Stimulated activated effector memory CD8-positive, alpha-beta T cell treated with anti-CD3 and anti-CD28 coated beads, Interleukin-12 subunit alpha, Interleukin-12 subunit beta, amount 100 ng/mL, for 72 hours (primary cell): Measurements from ENCODE around the gene PIP5K1B.

Experiments
- ATAC-seq: fragments of 150-1000 bp; cut with Tn5 transposase; 2 replicates; pipeline ENCODE4 v1.10.0; 2021
- DNase-seq, 2 donors: peaks; one replicate each; pipeline ENCODE4 v3.0.0; 2021 to 2022; ENCODE audit warnings: low spot score in 2 of 2
- H3K27ac Mint-ChIP-seq: one replicate; pipeline ENCODE4 v1.8.0; 2022; ENCODE audit warnings: mild to moderate bottlenecking, mixed read lengths
- H3K36me3 Mint-ChIP-seq: one replicate; pipeline ENCODE4 v1.8.0; 2022; ENCODE audit warnings: mild to moderate bottlenecking, mixed read lengths
- H3K4me1 Mint-ChIP-seq: one replicate; pipeline ENCODE4 v1.8.0; 2022; ENCODE audit warnings: mixed read lengths
- H3K4me3 Mint-ChIP-seq: one replicate; pipeline ENCODE4 v1.8.0; 2022; ENCODE audit warnings: mild to moderate bottlenecking, mixed read lengths
- H3K9me3 Mint-ChIP-seq: one replicate; pipeline ENCODE4 v1.8.0; 2022; ENCODE audit warnings: mixed read lengths

PIP5K1B gene

GRCh38 chr9:68859347-68859746 lies 154.3 kb downstream of the PIP5K1B start:
- ATAC-seq, result no peak
- Mint-ChIP-seq H3K4me1 (no peaks in the 10 kb centered on the region), H3K4me3 (no peak overlapping the region), H3K27ac (no peak overlapping the region), H3K36me3 (no peaks in the 10 kb centered on the region), H3K9me3 (no peaks in the 10 kb centered on the region)
- DNase-seq, result no peak

- no peaks in the 10 kb centered on the region for H3K36me3 Mint-ChIP-seq
- H3K4me3 Mint-ChIP-seq, result no peak overlapping the region
- DNase-seq, result no peak
- H3K4me1 Mint-ChIP-seq, result no peaks in the 10 kb centered on the region
- ATAC-seq, result no peak
- H3K27ac Mint-ChIP-seq, result no peak overlapping the region
- no peaks in the 10 kb centered on the region for H3K9me3 Mint-ChIP-seq
Observed at GRCh38 chr9:68860419-68860818, 155.4 kb downstream of the PIP5K1B start.

GRCh38 chr9:68861436-68861835 lies 156.4 kb downstream of the PIP5K1B start:
- H3K27ac Mint-ChIP-seq, result no peak overlapping the region
- ATAC-seq (no peak), DNase-seq (no peak)
- H3K4me3 Mint-ChIP-seq, result no peak overlapping the region
- H3K36me3 Mint-ChIP-seq, result no peaks in the 10 kb centered on the region
- H3K4me1 Mint-ChIP-seq, result no peaks in the 10 kb centered on the region
- no peaks in the 10 kb centered on the region for H3K9me3 Mint-ChIP-seq

GRCh38 chr9:68867066-68867465 lies 162.0 kb downstream of the PIP5K1B start:
- no peak for ATAC-seq
- no peaks in the 10 kb centered on the region for H3K36me3 Mint-ChIP-seq
- H3K4me3 Mint-ChIP-seq, result no peak overlapping the region
- no peak for DNase-seq
- H3K4me1 Mint-ChIP-seq, result no peaks in the 10 kb centered on the region
- H3K9me3 Mint-ChIP-seq, result no peaks in the 10 kb centered on the region
- H3K27ac Mint-ChIP-seq, result no peak overlapping the region

- no peaks in the 10 kb centered on the region for H3K36me3 Mint-ChIP-seq
- no peak overlapping the region for H3K4me3 Mint-ChIP-seq
- no peaks in the 10 kb centered on the region for H3K4me1 Mint-ChIP-seq
- no peak overlapping the region for H3K27ac Mint-ChIP-seq
- DNase-seq, result no peak
- H3K9me3 Mint-ChIP-seq, result no peaks in the 10 kb centered on the region
- ATAC-seq, result no peak
Observed at GRCh38 chr9:68869022-68869421, 164.0 kb downstream of the PIP5K1B start.

GRCh38 chr9:68870086-68870485 lies 165.0 kb downstream of the PIP5K1B start:
- Mint-ChIP-seq H3K36me3 (no peaks in the 10 kb centered on the region), H3K4me1 (no peaks in the 10 kb centered on the region), H3K4me3 (no peak overlapping the region), H3K27ac (no peak overlapping the region), H3K9me3 (no peaks in the 10 kb centered on the region)
- ATAC-seq, result no peak
- no peak for DNase-seq

GRCh38 chr9:68871236-68871635 lies 166.2 kb downstream of the PIP5K1B start:
- DNase-seq, result no peak
- Mint-ChIP-seq H3K9me3 (no peaks in the 10 kb centered on the region), H3K27ac (no peak overlapping the region), H3K36me3 (no peaks in the 10 kb centered on the region), H3K4me1 (no peaks in the 10 kb centered on the region), H3K4me3 (no peak overlapping the region)
- ATAC-seq, result no peak

- no peak overlapping the region for H3K27ac Mint-ChIP-seq
- no peak overlapping the region for H3K4me3 Mint-ChIP-seq
- H3K9me3 Mint-ChIP-seq, result no peaks in the 10 kb centered on the region
- DNase-seq (no peak), ATAC-seq (no peak)
- H3K36me3 Mint-ChIP-seq, result no peaks in the 10 kb centered on the region
- H3K4me1 Mint-ChIP-seq, result no peaks in the 10 kb centered on the region
Observed at GRCh38 chr9:68872026-68872501, 167.0 kb downstream of the PIP5K1B start.

GRCh38 chr9:68873179-68873578 lies 168.1 kb downstream of the PIP5K1B start:
- H3K36me3 Mint-ChIP-seq, result no peaks in the 10 kb centered on the region
- no peak for ATAC-seq
- DNase-seq, result no peak
- H3K4me1 Mint-ChIP-seq, result no peaks in the 10 kb centered on the region
- H3K9me3 Mint-ChIP-seq, result no peaks in the 10 kb centered on the region
- H3K4me3 Mint-ChIP-seq, result no peak overlapping the region
- no peak overlapping the region for H3K27ac Mint-ChIP-seq

- ATAC-seq (no peak), DNase-seq (no peak)
- H3K4me1 Mint-ChIP-seq, result no peaks in the 10 kb centered on the region
- H3K4me3 Mint-ChIP-seq, result no peak overlapping the region
- no peak overlapping the region for H3K27ac Mint-ChIP-seq
- H3K9me3 Mint-ChIP-seq, result no peaks in the 10 kb centered on the region
- no peaks in the 10 kb centered on the region for H3K36me3 Mint-ChIP-seq
Observed at GRCh38 chr9:68876273-68876672, 171.2 kb downstream of the PIP5K1B start.

- ATAC-seq (no peak), DNase-seq (no peak)
- Mint-ChIP-seq H3K4me1 (no peaks in the 10 kb centered on the region), H3K27ac (no peak overlapping the region), H3K36me3 (no peaks in the 10 kb centered on the region), H3K9me3 (no peaks in the 10 kb centered on the region), H3K4me3 (no peak overlapping the region)
Observed at GRCh38 chr9:68876681-68877080, 171.6 kb downstream of the PIP5K1B start.

- no peak overlapping the region for H3K27ac Mint-ChIP-seq
- DNase-seq (no peak), ATAC-seq (no peak)
- H3K9me3 Mint-ChIP-seq, result no peaks in the 10 kb centered on the region
- H3K4me1 Mint-ChIP-seq, result no peaks in the 10 kb centered on the region
- no peaks in the 10 kb centered on the region for H3K36me3 Mint-ChIP-seq
- H3K4me3 Mint-ChIP-seq, result no peak overlapping the region
Observed at GRCh38 chr9:68877219-68877618, 172.2 kb downstream of the PIP5K1B start.

- Mint-ChIP-seq H3K36me3 (no peaks in the 10 kb centered on the region), H3K4me3 (no peak overlapping the region), H3K27ac (no peak overlapping the region), H3K9me3 (no peaks in the 10 kb centered on the region), H3K4me1 (no peaks in the 10 kb centered on the region)
- DNase-seq (no peak), ATAC-seq (no peak)
Observed at GRCh38 chr9:68878450-68878849, 173.4 kb downstream of the PIP5K1B start.

- Mint-ChIP-seq H3K27ac (no peak overlapping the region), H3K4me1 (no peaks in the 10 kb centered on the region), H3K9me3 (no peaks in the 10 kb centered on the region), H3K36me3 (no peaks in the 10 kb centered on the region), H3K4me3 (no peak overlapping the region)
- ATAC-seq (no peak), DNase-seq (no peak)
Observed at GRCh38 chr9:68883224-68883623, 178.2 kb downstream of the PIP5K1B start.

- no peaks in the 10 kb centered on the region for H3K4me1 Mint-ChIP-seq
- no peaks in the 10 kb centered on the region for H3K9me3 Mint-ChIP-seq
- no peaks in the 10 kb centered on the region for H3K36me3 Mint-ChIP-seq
- no peak overlapping the region for H3K4me3 Mint-ChIP-seq
- ATAC-seq (no peak), DNase-seq (no peak)
- H3K27ac Mint-ChIP-seq, result no peak overlapping the region
Observed at GRCh38 chr9:68887232-68887631, 182.2 kb downstream of the PIP5K1B start.

GRCh38 chr9:68894502-68894901 lies 189.5 kb downstream of the PIP5K1B start:
- no peak overlapping the region for H3K27ac Mint-ChIP-seq
- DNase-seq, result no peak
- no peak overlapping the region for H3K4me3 Mint-ChIP-seq
- no peak for ATAC-seq
- no peaks in the 10 kb centered on the region for H3K9me3 Mint-ChIP-seq
- H3K36me3 Mint-ChIP-seq, result no peaks in the 10 kb centered on the region
- peaks cover 12% of the 10 kb centered on the region for H3K4me1 Mint-ChIP-seq
